ENCODE measurements around the gene HSDL1.
"Not testable (repeated sequence)": the region's sequence is repeated elsewhere in the genome, so short reads cannot be mapped to it uniquely, and the experiment has no call there.

Gene HSDL1

GRCh38 chr16:84138824-84139627, 6.0 kb downstream of the HSDL1 start:
- no peak for DNase-seq (ENCODE audit: low read depth)

GRCh38 chr16:84138500-84138823, 6.5 kb downstream of the HSDL1 start:
- DNase-seq (ENCODE audit: low read depth): no peak

GRCh38 chr16:84137769-84138357, 7.1 kb downstream of the HSDL1 start:
- no peak for DNase-seq (ENCODE audit: low read depth)

GRCh38 chr16:84137287-84137686, 7.7 kb downstream of the HSDL1 start:
- DNase-seq (ENCODE audit: low read depth): no peak

GRCh38 chr16:84136331-84137125, 8.4 kb downstream of the HSDL1 start:
- DNase-seq (ENCODE audit: low read depth): no peak

GRCh38 chr16:84132527-84133285, 12.3 kb downstream of the HSDL1 start:
- DNase-seq (ENCODE audit: low read depth): no peak

- no peak for DNase-seq (ENCODE audit: low read depth)
Observed at GRCh38 chr16:84131117-84131516, 13.9 kb downstream of the HSDL1 start.

GRCh38 chr16:84124257-84125073, 20.5 kb downstream of the HSDL1 start:
- no peak for DNase-seq (ENCODE audit: low read depth)

- DNase-seq (ENCODE audit: low read depth): no peak
Observed at GRCh38 chr16:84121007-84121406, 24.0 kb downstream of the HSDL1 start.

- no peak for DNase-seq (ENCODE audit: low read depth)
Observed at GRCh38 chr16:84120023-84120422, 25.0 kb downstream of the HSDL1 start.

- DNase-seq (ENCODE audit: low read depth): no peak
Observed at GRCh38 chr16:84119368-84119767, 25.6 kb downstream of the HSDL1 start.

- DNase-seq (ENCODE audit: low read depth): not testable (repeated sequence)
Observed at GRCh38 chr16:84118315-84118714, 26.7 kb downstream of the HSDL1 start.

- DNase-seq (ENCODE audit: low read depth): no peak
Observed at GRCh38 chr16:84117494-84117843, 27.5 kb downstream of the HSDL1 start.

GRCh38 chr16:84116720-84117493, 28.1 kb downstream of the HSDL1 start, which contains the start of gene MBTPS1:
TSS of gene MBTPS1 (minus strand) at chr16:84116942. CDS start at chr16:84101783, 15,159 bp downstream.
- DNase-seq (ENCODE audit: low read depth): peak; percentile 97

GRCh38 chr16:84115919-84116719, 28.9 kb downstream of the HSDL1 start:
- DNase-seq (ENCODE audit: low read depth): no peak

- not testable (repeated sequence) for DNase-seq (ENCODE audit: low read depth)
Observed at GRCh38 chr16:84111949-84112348, 33.0 kb downstream of the HSDL1 start.

- no peak for DNase-seq (ENCODE audit: low read depth)
Observed at GRCh38 chr16:84111525-84111924, 33.5 kb downstream of the HSDL1 start.

- no peak for DNase-seq (ENCODE audit: low read depth)
Observed at GRCh38 chr16:84110527-84110926, 34.5 kb downstream of the HSDL1 start.

- DNase-seq (ENCODE audit: low read depth): no peak
Observed at GRCh38 chr16:84109598-84110335, 35.2 kb downstream of the HSDL1 start.

Measured in stimulated activated CD8-positive, alpha-beta memory T cell treated with anti-CD3 and anti-CD28 coated beads, Interleukin-15, amount 100 ng/mL, for 24 hours (primary cell).